Measurements from ENCODE around the gene TYW1.
"Not testable (repeated sequence)": the region's sequence is repeated elsewhere in the genome, so short reads cannot be mapped to it uniquely, and the experiment has no call there.

TYW1 gene

DNA sequence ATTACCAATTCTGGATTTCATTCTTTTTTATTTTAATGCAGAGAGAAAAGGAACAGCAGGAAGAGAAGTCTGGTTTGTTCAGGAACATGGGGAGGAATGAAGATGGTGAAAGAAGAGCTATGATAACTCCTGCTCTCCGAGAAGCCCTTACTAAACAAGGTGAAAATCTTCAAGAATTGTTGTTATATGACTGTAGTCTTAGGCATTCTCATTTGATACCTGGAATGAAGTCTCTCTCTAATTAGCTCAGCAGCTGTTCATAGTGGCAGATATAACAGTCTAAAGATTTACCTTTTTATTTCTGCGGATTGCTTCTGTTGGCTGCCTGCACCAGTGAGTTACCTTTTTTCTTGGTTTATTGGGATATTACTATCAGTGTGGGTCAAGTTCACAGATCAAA is 53.3 kb downstream of the TYW1 start:
- not testable (repeated sequence) for DNase-seq

DNA sequence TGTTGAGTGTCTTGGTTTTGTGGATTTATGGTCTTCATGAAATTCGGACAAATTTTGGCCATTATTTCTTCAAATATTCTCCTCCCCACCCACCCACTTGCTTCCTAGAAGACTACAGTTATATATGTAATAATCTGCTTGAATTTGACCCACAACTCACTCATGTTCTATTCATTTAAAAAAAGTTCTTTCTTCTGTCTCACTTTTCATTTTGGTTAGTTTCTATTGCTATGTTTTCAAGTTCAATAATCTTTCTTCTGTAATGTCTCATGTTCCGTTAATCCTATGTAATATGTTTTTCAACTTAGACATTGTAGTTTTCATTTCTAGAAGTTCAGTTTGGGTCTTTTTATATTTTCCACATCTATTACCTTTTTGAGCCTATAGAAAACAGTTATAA is 55.5 kb downstream of the TYW1 start:
- DNase-seq: not testable (repeated sequence)

DNA sequence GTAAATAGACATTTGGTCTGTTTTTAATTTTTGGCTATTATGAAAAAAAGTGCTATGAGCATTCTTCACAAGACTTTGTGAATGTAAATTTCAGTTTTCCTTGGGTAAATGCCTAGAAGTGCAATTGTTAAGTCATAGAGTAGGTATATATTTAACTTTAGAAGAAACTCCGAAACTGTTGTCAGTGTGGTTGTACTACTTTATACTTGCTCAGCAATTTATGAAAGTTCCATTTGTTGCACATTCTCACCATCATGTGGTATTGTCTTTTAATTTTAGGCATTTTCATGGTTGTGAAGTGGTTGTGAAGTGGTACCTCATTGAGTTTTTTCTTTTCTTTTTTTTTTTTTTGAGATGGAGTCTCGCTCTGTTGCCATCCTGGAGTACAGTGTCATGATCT is 60.0 kb downstream of the TYW1 start:
- DNase-seq: no peak

DNA sequence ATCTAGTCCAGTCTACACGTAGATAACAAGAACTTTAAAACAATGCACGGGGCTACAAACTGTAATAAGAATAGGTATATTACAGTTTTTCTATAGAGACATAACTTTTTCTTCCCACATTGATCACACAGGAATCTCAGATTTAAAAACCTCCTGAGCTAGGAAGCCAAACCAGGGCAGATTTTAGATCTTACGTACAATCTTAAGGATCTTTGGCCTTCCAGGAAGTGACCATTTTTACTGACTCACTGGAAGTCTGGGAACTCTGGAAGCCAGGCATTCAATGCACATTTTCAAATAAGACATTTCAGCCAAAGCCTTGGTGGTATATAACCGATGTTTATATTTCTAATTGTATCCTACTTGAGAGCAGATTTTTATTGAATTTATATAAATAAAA is 64.7 kb downstream of the TYW1 start:
- DNase-seq: not testable (repeated sequence)

DNA sequence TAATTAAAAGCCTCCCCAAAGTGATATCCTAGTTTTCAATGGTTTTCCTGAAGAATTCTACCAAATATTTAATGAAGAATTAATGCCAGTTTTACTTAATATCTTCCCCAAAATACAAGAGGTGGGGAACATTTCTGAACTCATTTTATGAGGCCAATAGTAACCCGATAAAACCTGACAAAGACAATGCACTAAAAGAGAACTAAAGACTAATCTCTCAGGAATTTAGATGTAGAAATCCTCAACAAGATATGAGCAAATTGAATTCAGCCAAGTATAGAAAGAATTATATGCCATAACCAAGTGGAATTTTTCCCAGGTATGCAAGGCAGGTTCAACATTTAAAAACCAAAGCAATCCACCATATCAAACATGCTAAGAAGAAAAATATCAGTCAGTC is 66.2 kb downstream of the TYW1 start:
- not testable (repeated sequence) for DNase-seq

DNA sequence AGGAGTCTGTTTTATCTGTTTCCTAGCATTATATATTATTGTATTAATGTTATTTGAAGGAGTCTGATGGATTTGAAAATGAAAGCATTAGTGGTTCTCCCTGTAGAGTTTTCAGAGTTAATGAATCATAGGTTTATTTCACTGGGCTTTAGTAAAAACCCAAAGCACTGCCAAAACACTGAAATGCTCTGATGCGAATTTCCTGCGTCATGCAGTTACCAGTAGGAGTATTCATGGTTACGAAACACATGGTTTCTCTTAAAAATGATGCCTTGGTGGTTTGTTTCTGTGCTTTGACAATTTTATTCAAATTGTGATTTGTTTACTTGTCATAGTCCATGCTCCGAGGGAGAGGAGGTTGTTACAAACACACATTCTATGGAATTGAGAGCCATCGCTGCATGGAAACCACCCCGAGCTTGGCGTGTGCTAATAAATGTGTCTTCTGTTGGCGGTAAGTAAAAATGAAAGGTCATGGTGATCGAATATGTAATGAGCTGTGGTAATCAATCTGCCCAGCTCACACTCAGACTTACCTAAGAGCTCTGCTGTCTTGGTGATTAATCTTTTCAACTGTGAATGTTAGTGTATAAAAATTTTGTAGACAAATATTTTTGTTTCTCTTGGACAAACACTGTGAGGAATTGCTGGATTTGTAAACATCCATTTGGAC is 70.5 kb downstream of the TYW1 start:
- not testable (repeated sequence) for DNase-seq

DNA sequence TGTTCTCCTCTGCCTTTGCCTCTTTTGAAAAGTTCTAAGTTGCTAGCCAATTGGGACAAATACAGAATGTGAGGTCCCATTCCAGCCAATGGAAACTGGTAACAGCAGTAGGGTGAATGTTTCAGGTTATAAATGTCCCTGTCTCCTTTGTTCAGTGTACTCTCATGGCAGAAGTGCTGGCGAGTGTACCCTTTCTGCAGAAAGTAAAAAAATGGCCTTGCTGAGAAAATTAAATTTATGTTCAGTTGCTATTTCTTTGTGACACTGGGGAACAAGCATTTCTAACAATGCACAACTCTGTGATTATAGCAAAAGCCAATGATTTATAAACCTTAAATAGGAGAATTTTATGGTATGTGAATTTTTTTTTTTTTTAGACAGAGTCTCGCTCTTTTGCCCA is 79.5 kb downstream of the TYW1 start:
- not testable (repeated sequence) for DNase-seq

DNA sequence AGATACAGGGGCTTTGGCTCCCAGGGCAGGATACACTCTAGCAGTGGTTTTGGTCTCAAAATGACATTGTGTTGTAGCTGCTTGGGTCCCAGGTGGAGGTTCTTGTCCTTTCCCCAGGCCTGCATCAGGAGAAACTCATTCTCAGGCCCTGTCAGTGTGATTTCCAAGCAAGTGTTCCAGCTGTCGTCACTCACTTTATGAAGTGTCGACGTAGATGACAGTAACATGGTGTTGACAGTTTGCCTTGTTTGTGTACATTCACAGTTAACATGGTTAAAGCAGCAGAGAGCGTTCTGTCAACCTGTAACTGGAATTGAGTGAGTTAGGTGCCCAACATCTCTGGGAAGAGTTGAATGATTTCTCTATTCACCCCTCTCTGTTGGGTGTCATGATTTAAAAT is 86.2 kb downstream of the TYW1 start:
- not testable (repeated sequence) for DNase-seq

DNA sequence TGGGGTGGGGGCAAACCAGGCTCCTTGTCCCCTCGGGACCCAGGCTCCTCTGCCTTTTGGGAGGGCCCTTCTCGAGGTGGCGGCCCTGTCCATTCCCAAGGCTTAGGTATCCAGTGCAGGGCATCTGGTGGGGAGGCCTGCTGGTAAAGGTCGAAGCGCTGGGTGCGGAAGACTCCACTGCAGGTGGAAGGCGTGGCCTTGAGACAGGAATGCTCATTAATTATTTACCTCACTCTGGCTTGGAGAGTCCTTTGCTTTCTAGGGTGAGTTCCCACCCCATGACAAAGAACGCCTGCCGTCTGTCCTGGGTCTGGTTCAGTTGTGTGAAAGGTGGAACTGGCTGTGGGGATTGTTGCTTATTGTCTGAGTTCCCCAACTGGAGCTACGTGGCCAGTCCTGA is 92.6 kb downstream of the TYW1 start:
- not testable (repeated sequence) for DNase-seq

DNA sequence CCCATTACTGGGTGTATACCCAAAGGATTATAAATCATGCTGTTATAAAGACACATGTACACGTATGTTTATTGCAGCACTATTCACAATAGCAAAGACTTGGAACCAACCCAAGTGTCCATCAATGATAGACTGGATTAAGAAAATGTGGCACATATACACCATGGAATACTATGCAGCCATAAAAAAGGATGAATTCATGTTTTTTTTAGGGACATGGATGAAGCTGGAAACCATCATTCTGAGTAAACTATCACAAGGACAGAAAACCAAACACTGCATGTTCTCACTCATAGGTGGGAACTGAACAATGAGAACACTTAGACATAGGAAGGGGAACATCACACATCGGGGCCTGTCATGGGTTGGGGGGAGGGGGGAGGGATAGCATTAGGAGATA is 94.4 kb downstream of the TYW1 start:
- not testable (repeated sequence) for DNase-seq

DNA sequence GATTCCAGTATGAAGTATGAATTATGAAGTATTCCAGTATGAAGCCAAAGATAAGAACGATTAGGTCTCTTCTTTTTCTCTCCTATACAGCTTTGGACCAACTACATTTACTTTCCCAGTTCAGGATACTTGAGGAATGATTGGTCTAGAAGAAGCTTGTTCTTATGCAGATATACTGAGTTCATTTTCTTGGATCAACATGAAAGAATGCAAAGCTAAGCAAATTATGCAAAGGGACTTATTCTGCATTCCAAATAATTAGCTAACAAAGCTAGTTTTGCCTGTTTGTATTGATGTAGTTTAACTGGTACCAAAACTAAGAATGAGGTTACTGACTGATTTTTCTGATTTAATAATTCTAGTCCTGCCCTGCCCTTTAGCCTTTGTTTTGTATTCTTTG is 101.4 kb downstream of the TYW1 start:
- DNase-seq: not testable (repeated sequence)

DNA sequence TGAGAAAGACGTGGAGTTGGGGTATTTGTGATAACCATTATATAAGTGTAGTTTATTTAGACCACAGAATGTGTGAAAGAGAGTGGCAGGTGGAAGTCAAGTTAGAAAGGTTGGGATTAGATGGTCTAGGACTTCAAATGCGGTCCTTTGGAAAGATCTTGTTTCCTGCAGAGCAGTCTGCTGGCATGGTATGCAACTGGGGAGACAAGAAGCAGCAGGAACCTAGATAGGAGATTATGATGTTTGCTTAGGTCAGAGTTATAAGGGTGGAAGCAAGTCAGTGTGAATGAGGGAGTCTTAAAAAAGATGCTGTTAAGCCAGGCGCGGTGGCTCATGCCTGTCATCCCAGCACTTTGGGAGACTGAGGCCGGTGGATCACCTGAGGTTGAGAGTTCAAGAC is 102.8 kb downstream of the TYW1 start:
- not testable (repeated sequence) for DNase-seq

DNA sequence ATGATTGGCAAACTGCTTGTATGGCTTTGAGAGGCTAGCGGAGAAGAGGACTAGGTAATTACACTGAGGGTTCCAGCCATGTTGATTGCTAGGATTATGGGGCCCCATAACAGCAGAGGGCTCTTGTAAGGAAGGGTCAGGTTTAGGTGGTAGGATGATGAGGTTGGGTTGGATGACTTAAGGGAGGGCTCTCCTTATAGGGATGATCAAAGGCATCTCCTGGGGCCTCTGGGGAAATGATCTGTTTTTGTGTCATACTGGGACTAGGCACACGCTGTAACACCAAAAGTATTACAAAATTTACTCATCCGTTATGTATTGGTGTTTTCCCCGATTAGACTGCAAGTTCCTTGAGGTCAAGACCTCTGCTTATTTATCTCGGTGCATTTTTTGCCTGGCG is 103.4 kb downstream of the TYW1 start:
- not testable (repeated sequence) for DNase-seq

DNA sequence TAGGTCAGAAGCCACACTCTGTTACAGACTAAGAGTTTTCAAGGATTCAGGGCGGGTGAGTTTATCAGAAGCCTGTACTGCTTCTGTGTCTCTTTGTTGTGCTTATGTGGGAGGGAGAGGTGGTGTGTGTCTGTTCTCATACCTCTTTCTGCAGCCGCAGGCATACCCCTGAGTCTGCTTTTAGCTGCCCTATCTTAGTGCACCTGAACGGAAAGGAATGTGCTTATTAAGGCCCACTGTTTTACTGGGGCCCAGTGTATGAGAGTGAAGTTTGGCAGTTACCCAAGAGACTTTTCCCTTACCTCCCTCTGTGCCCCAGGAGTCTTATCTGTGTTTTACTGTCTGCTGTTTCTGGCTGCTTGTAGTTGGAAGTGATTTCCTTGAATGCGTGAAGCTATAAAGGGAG is 104.3 kb downstream of the TYW1 start:
- no peak for DNase-seq

DNA sequence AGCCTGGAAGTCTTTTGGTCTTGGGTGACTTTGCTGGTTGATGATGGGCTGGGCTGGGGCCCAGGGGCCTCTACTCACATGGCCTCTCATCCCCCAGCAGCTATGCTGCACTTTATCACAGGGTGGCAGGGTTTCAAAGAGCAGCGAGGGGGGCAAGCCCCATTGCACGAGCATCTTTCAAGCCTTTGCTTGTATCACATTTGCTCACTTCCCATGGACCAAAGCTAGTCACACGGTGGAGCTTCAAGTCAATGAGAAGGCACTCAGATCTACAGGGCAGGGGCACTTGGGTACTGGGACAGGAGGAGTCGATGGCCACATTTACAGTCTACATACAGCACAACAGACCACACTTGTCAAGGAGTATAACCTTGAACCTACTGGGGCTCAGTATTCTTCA is 108.3 kb downstream of the TYW1 start:
- not testable (repeated sequence) for DNase-seq

DNA sequence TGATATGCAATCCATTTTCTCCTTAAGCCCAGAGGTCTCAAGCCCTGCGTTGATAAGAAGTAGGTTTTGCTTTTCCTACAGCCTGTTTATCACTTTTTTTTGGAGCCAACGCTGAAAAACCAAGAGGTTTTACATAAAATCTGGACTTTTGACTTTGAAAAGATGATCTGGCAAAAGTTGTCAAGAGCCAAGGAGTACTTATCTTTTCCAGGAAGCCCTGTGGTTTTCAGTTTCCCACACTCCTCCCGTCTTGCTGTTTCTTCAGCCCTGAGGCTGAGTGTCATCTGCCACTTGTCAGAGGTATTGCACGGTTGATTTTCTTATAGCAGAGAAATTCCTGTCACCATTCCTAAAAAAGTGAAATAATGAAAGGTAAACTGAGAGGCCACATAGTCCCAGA is 108.7 kb downstream of the TYW1 start:
- no peak for DNase-seq

DNA sequence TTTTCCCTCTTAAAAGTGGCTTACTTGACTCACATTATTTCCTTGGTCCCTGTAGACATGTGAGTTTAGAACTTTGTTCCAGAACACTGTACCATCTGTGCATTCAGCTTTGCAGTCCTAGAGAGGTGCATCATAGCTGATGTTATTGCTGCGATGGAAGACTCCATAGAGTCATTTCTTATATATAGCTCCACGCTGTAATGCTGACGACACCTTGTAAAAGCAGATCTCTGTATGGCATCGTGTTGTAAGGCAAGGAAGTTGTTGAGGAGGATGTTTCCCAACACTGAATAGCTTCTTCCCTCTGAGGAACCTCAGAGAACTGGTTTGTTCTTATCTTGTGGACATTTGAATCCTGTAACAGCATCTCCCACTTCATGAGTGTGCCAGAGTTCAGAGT is 109.6 kb downstream of the TYW1 start:
- not testable (repeated sequence) for DNase-seq

DNA sequence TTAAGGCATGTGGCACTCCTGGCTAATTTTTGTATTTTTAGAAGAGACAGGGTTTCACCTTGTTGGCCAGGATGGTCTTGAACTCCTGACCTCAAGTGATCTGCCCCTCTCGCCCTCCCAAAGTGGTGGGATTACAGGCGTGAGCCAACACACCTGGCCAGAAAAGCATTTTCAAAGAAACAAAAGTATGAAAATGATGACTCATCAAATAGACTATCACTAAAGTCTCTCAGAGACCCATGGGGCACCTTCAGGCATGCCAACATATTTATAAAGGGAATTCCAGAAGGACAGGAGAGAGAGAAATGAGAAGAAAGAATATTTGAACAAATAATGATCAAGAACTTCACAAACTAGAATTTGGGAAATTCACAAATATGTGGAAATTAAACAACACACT is 114.7 kb downstream of the TYW1 start:
- DNase-seq: not testable (repeated sequence)

DNA sequence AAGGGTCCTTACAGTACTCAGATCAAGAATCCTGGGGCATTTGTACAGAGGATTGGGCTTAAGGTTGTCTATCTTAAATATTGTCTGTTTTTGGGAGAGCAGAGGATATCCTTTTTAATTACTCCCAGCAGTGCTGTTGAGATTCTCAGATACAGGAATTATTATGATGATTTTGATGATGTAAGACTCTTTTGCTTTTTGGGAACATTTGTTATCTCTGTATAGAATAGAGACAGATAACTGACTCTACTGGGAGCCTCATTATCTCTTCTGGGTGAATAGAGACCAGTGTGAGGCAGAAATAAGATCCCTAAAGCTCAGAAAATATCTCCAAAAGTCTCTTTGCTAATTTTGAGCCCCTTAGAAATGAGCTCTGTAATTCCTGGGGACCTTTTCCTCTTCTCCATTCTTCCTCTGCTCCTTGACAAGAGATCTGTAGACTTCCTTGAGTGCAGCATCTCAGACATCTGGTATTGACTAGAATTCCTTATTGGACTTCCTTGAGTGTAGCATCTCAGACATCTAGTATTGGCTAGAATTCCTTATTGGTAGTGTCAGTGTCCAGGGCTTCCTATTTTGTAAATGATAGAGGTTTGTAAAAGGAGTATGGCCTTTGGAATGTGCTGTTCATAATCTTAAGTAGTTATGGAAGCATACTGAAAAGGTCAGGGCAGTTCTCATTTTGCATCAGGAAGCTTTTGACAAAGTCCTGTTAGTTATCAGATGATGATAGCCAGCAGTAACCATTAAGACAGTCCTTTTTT is 118.0 kb downstream of the TYW1 start:
- DNase-seq: not testable (repeated sequence)

DNA sequence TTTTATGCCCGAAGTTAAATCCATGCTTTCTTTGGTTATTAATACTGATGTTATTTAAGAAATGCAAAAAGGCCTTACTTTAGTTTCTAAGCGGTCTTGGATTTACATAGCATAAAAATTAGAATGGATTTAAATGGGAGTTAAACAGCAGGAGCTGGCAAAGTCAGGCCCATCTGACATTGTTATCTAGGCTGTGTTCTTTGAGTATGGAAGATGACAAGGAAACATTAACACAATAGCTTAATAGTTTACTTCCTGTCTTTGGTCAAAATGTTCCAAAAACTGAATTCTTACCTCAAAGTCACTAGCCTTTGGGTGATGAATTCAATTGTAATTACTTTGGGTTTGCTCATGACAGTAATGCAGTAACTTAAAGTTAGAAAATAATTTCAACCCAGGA is 123.9 kb downstream of the TYW1 start:
- DNase-seq: not testable (repeated sequence)

DNA sequence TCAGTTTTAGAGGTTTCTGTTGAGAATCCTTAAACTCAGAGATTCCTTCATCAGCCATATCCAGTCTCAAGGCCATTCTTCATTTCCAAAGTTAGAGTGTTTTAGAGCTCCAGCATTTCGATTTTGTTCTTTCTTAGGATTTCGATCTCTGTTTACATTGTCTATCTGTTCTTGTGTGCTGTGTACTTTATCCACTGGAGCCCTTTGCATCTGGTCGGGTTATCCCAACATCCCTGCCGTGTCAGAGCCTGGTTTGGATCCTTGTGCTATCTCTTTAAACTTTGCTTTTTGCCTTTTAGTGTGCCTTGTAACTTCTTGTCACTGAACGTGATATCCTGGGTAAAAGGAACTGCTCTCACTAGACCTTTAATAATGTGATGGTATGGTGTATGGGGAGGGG is 131.6 kb downstream of the TYW1 start:
- DNase-seq: not testable (repeated sequence)

DNA sequence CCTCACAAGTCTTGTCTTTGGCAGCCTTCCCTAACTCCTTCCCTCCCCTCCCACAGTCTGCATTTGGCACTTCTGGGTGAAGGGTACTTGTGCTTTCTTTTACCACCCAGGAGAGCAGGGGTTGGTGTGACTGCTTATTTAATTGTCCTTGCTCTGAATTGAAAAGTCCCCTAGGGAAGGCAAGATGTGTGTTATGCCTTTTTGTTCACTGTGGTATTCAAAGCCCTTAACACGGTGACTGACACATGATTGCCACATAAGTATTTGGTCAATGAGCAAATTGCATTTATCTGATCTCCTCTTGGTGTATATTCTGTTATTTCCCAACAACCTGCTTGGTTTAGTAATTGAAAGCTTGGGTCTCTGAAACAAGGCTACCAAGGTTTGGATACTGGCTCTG is 134.1 kb downstream of the TYW1 start:
- DNase-seq: not testable (repeated sequence)

DNA sequence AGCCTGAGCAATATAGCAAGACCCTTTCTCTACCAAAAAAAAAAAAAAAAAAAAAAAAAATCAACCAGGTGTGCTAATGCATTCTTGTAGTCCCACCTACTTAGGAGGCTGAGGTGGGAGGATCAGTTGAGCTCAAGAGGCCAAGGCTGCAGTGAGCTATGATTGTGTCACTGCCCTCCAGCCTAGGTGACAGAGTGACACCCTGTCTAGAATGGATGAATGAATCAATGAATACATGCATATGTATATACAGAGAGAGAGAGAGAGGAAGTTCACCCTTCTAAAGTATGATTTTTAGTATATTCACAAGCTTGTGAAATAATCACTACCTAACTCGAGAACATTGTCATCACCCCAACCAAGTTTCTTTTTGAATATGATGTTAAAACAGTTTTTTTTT is 138.3 kb downstream of the TYW1 start:
- not testable (repeated sequence) for DNase-seq

Data from right forelimb (tissue), 1 donor.